ENCODE data around the gene PARVB.

DNA sequence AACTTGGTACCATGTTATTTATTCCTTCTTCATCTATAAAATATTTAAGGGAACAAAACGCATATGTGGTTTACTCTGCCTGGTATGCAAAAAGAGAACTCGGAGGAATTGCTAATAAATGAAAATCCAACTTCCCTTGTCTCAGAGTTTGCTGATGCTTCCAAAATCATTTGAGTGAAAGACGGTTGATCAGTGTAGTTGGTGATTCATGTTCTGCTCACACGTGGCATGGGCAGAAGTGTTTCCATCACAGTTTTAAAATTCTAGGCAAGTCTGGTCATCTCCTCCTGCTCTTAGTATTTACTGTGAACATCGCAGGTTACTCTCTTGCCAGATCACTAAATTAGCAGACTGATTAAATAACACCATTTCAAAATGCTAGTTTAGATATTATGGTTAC is 11.9 kb upstream of the PARVB start:
- TF ChIP-seq, protein P1, sequence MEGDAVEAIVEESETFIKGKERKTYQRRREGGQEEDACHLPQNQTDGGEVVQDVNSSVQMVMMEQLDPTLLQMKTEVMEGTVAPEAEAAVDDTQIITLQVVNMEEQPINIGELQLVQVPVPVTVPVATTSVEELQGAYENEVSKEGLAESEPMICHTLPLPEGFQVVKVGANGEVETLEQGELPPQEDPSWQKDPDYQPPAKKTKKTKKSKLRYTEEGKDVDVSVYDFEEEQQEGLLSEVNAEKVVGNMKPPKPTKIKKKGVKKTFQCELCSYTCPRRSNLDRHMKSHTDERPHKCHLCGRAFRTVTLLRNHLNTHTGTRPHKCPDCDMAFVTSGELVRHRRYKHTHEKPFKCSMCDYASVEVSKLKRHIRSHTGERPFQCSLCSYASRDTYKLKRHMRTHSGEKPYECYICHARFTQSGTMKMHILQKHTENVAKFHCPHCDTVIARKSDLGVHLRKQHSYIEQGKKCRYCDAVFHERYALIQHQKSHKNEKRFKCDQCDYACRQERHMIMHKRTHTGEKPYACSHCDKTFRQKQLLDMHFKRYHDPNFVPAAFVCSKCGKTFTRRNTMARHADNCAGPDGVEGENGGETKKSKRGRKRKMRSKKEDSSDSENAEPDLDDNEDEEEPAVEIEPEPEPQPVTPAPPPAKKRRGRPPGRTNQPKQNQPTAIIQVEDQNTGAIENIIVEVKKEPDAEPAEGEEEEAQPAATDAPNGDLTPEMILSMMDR (IDR thresholded peaks at IDR 0.05), result no peak
- TF ChIP-seq POLR2A (IDR thresholded peaks at IDR 0.05), result no peak
